HepG2 (cell line): ENCODE measurements around the gene OSTF1. TPM values are rescaled to one million over a fixed set of nuclear protein-coding genes. Genes with fewer than 3 reads are reported as not detected.

Experiments
- FOXO1 ChIP-seq: sonication (generic); formaldehyde crosslinking; IDR thresholded peaks from 2 replicates; pipeline ENCODE4 v1.4.0; 2020; ENCODE audit warnings: missing genetic modification reagents
- MED13 ChIP-seq: sonication (generic); formaldehyde crosslinking; IDR thresholded peaks from 2 replicates; pipeline ENCODE4 v1.5.0; 2020; ENCODE audit warnings: missing genetic modification reagents
- MZF1 ChIP-seq: sonication (generic); formaldehyde crosslinking; IDR thresholded peaks from 2 replicates; pipeline ENCODE4 v1.8.1; 2023; ENCODE audit warnings: mild to moderate bottlenecking, missing genetic modification reagents, borderline replicate concordance
- NFIC ChIP-seq: IDR thresholded peaks from 2 replicates; pipeline ENCODE4 v1.6.1; 2012; ENCODE audit warnings: mild to moderate bottlenecking, low read length, inconsistent platforms
- PAWR ChIP-seq: sonication (generic); formaldehyde crosslinking; IDR thresholded peaks from 2 replicates; pipeline ENCODE4 v1.4.0; 2020; ENCODE audit warnings: missing genetic modification reagents, mild to moderate bottlenecking, borderline replicate concordance
- PPARG ChIP-seq: conservative IDR thresholded peaks from 2 replicates; pipeline ENCODE4 v1.6.1; 2016; ENCODE audit warnings: missing biosample characterization, missing genetic modification reagents
- SMAD3 ChIP-seq: sonication (generic); formaldehyde crosslinking; IDR thresholded peaks from 2 replicates; pipeline ENCODE4 v1.4.0; 2020; ENCODE audit warnings: missing genetic modification reagents
- SP5 ChIP-seq: IDR thresholded peaks from 2 replicates; pipeline ENCODE4 v1.6.1; 2016; ENCODE audit warnings: low read depth, borderline replicate concordance
- SSRP1 ChIP-seq: IDR thresholded peaks from 2 replicates; pipeline ENCODE4 v1.6.1; 2016; ENCODE audit warnings: control low read depth
- SYNCRIP ChIP-seq: fragments of 200-400 bp; formaldehyde crosslinking; IDR thresholded peaks from 2 replicates; pipeline ENCODE4 v1.6.1; 2018; ENCODE audit warnings: mild to moderate bottlenecking, low read depth, low read length; ENCODE audit not compliant: insufficient read depth
- ZBTB10 ChIP-seq: sonication (generic); formaldehyde crosslinking; IDR thresholded peaks from 2 replicates; pipeline ENCODE4 v1.4.0; 2020; ENCODE audit warnings: missing genetic modification reagents, borderline replicate concordance
- ZBTB21 ChIP-seq: sonication (generic); formaldehyde crosslinking; IDR thresholded peaks from 2 replicates; pipeline ENCODE4 v1.4.0; 2020; ENCODE audit warnings: missing genetic modification reagents
- ZBTB34 ChIP-seq: sonication (generic); formaldehyde crosslinking; IDR thresholded peaks from 2 replicates; pipeline ENCODE4 v1.8.0; 2022; ENCODE audit warnings: mild to moderate bottlenecking, missing genetic modification reagents
- ZC3H4 ChIP-seq: sonication (generic); formaldehyde crosslinking; IDR thresholded peaks from 2 replicates; pipeline ENCODE4 v1.4.0; 2020; ENCODE audit warnings: missing genetic modification reagents, borderline replicate concordance
- ZFP37 ChIP-seq: sonication (generic); formaldehyde crosslinking; IDR thresholded peaks from 2 replicates; pipeline ENCODE4 v1.4.0; 2020; ENCODE audit warnings: missing genetic modification reagents, borderline replicate concordance
- ZMAT3 ChIP-seq: sonication (generic); formaldehyde crosslinking; conservative IDR thresholded peaks from 2 replicates; pipeline ENCODE4 v1.7.0; 2021; ENCODE audit warnings: missing genetic modification reagents
- ZNF280B ChIP-seq: sonication (generic); formaldehyde crosslinking; IDR thresholded peaks from 2 replicates; pipeline ENCODE4 v1.5.0; 2020; ENCODE audit warnings: missing genetic modification reagents, mild to moderate bottlenecking, borderline replicate concordance
- ZNF337 ChIP-seq: sonication (generic); formaldehyde crosslinking; IDR thresholded peaks from 2 replicates; pipeline ENCODE4 v1.5.1; 2020; ENCODE audit warnings: missing genetic modification reagents, low read depth, mild to moderate bottlenecking, borderline replicate concordance
- ZNF496 ChIP-seq: sonication (generic); formaldehyde crosslinking; IDR thresholded peaks from 2 replicates; pipeline ENCODE4 v1.8.1; 2023; ENCODE audit warnings: mild to moderate bottlenecking, moderate library complexity, missing genetic modification reagents; ENCODE audit not compliant: insufficient replicate concordance
- ZNF512 ChIP-seq: sonication (generic); formaldehyde crosslinking; IDR thresholded peaks from 2 replicates; pipeline ENCODE4 v1.4.0; 2020; ENCODE audit warnings: mild to moderate bottlenecking, missing genetic modification reagents
- ZZZ3 ChIP-seq: sonication (generic); formaldehyde crosslinking; IDR thresholded peaks from 2 replicates; pipeline ENCODE4 v1.4.0; 2020; ENCODE audit warnings: missing genetic modification reagents, mild to moderate bottlenecking, borderline replicate concordance
- polyA plus RNA-seq, 8 experiments: library from polyadenylated mRNA; depleted of rRNA in 3 of 8; stranded (reverse) in 7 of 8; unstranded in 1 of 8; fragments of >200 nt; fragmentation: Illumina TruSeq in 4 of 8; extraction: Trizol in 4 of 8; gene quantifications; 2 replicates each; pipeline versions ENCODE4 v1.2.1 to v1.2.3, GENCODE V29; 2011 to 2016; ENCODE audit warnings: low read depth in 4 of 8, missing spikeins in 1 of 8, mixed read lengths in 1 of 8; ENCODE audit not compliant: insufficient read depth in 1 of 8
- total RNA-seq, 5 experiments: library from RNA; depleted of rRNA; stranded (reverse); fragments of >200 nt; fragmentation: Illumina TruSeq; extraction: Trizol; gene quantifications; 2 replicates each; pipeline ENCODE4 v1.2.3, GENCODE V29; 2016; ENCODE audit warnings: low read depth in 1 of 5

OSTF1 gene
- total and polyA plus RNA-seq, 2 of the 13 experiments (the other 11 are each of a cell fraction or from before 2014, with no cell fraction given): 16.8 to 39.0 TPM

DNA sequence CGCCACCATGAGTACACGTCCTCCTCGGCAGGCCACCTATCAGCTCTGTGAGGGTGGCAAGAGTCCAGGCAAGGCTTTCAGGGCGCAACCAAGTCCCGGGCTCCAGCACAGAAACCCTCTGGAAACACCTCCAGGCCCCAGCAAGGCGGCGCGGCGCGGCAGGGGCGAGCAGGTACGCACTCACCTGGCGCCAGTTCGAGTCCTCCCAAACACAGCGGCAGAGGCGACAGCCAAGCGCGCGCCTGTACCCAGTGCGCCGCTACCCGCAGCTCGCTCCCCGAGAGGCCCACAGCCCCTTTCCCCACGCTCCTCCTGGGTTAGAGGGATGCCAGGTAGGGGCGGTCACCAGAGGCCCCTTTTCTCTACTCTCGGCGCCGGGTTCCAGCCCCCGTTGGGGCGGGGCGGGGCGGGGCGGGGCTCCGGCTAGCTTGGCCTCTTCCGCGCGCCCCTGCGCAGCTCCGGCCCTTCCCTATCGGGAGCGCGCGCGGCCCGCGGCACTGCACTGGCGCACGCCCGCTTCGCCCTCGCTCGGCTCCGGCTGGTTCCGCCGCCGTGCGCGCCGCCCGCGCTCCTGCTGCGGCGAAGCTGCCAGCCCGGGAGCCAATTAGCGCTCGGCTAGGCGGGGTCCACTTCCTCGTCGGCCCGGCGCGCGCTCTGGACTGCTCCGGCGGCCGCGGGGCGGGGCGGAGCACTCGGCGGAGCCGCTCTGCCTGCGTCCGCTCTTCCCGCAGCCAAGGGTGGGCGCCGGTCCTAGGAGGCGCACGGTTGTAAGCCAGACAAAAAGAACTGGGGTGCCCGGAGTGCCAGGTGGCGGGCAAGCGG, at the start of gene OSTF1, which contains the start of gene NMRK1 (continued):
- TF ChIP-seq ZNF496 (no peak), ZBTB21 (CRISPR knock-in tag) (no peak), PAWR (no peak), ZMAT3 (0 out of 2 replicates have a peak, but pooled peaks have one; percentile 62), PPARG (CRISPR knock-in tag) (no peak), ZC3H4 (CRISPR knock-in tag) (peak; percentile 25; the same call in 1 of the 2 replicates), MED13 (CRISPR knock-in tag) (no peak), SSRP1 (CRISPR knock-in tag) (no peak), ZBTB34 (CRISPR knock-in tag) (0 out of 2 replicates have a peak, but pooled peaks have one; percentile 43), ZNF280B (CRISPR knock-in tag) (no peak), NFIC (no peak), FOXO1 (CRISPR knock-in tag) (peak; percentile 11; the same call in 1 of the 2 replicates), ZZZ3 (CRISPR knock-in tag) (no peak), ZNF337 (CRISPR knock-in tag) (no peak), ZNF512 (no peak), SYNCRIP (no peak), SMAD3 (CRISPR knock-in tag) (no peak; the same call in 1 of the 2 replicates), SP5 (peak; percentile 78), ZFP37 (no peak), MZF1 (no peak), ZBTB10 (peak; percentile 30; the same call in 1 of the 2 replicates)
